GM18519 (cell line): Measurements from ENCODE around the gene PREP.

Source experiments
- ATAC-seq: cut with Tn5 transposase; IDR thresholded peaks from one replicate; pipeline ENCODE4 v1.9.1; 2021; ENCODE audit warnings: mild to moderate bottlenecking, moderate library complexity; ENCODE audit not compliant: unreplicated experiment, low FRiP score

The PREP gene

GRCh38 chr6:105398859-105399258 is 4.0 kb downstream of the PREP start:
- no peak for ATAC-seq

- no peak for ATAC-seq
These were observed 4.9 kb downstream of the PREP start for GRCh38 chr6:105397987-105398386.

DNA sequence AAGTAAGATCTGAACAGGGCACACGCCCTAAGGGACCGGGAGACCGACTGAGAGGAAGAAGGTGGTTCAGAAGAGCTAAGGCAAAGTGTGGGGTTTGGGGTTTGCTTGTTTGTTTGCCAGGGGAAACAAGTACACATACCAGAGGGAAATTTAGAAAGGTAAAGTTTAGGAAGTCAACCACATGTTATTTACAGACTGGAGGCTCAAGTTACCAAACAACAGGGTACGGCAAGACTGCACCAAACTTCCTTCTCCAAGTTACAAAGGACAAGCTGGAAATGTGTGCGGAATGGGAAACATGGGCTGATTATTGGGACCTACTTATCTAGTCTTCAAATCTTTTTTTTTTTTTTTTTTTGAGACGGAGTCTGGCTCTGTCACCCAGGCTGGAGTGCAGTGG is 11.2 kb downstream of the PREP start:
- ATAC-seq, result no peak

- no peak for ATAC-seq
These were observed 13.3 kb downstream of the PREP start for GRCh38 chr6:105389543-105389942.

GRCh38 chr6:105388392-105388791 is 14.5 kb downstream of the PREP start:
- no peak for ATAC-seq

GRCh38 chr6:105384004-105384403 is 18.9 kb downstream of the PREP start:
- ATAC-seq, result no peak

DNA sequence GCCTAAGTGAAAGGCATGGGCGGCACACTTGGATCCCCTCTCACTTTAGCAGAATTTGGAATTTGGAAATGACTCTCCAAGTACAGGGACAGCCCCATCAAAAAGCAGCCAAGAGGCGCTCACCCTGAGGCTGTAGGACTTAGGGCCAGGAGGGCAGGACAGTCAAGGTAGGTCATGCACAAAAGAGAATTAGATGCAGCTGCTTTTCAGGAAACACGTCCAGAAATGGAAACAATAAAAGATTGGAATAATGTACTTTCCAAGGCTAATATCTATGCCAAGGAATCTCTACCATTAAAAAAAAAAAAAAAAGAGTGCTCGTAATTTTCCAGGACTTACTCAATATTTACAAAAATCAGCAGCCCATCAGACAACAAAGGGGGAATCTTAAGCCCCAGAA is 19.9 kb downstream of the PREP start:
- no peak for ATAC-seq

GRCh38 chr6:105382496-105382895 is 20.4 kb downstream of the PREP start:
- no peak for ATAC-seq

DNA sequence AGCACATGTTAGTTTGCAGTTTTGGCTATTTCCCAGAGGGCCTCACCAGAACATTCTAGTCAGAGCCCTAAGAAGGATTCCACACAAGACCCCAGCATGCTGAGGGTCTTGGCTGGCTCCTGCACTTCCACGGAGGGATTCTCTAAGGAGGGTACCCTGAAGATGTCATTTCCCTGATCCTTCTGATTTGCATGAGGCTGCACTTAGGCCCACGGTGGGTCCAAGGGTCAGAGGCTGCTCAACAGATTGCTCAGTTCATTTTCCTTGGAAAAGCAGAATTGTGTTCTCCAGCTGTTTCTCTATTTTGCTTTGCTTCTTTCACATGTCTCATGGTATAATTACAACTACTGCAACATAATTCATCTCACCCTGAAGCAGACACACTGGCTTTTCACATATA is 22.2 kb downstream of the PREP start:
- no peak for ATAC-seq

DNA sequence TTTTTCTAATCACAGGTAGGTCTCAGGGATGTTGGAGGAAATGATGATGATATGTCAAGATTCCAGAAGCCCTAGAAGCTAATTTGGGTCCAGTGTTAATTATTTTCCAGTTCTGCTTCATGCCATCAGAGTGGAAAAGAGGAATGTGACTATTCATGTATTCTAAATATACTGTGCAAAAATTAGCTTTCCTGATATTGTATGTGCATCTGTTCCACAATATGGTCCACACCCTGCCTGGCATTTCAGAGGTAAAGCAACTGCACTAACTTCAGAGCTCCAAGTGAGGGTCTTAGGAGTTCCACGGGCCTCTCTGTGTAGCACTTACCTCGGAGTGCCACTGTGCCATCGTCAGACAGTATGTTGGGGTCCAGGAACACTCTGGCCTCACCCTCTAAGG is 27.1 kb downstream of the PREP start:
- ATAC-seq, result no peak

DNA sequence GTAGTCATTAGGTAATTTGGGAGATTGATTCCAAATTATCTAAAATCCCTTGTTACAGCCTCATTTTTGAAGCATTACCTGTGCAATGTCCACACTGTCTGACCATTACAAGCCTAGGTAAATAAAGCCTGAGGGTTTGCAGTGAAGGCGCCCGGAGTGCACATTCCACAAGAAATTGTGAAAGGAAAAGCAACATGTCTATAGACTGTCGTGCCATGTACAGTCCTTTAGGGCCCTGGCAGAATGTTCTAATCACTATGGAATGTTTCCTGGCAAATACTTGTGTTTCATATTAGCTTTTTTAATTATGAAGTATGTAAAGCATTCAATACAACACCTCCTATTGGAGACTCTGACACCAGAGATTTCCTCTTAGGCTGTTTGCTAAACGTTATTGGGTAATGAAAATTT is 28.9 kb downstream of the PREP start:
- no peak for ATAC-seq

DNA sequence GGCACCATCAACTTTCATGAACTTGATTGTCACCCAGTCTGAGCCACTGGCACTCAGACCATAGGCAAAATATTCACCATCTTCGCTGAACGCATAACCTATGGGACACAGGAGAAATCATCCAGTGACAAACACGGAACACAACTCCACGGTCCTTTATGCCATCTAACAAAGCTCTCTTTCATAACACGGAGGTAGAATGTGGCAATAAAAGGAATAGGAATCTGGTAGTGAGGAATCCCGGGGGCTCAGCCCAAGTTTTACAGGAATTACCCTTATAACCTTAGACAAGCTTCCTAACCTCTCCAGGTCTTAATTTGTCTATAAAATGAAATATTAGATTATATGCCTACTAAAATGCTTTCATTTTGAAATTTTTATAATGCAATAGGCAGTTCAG is 29.4 kb downstream of the PREP start:
- no peak for ATAC-seq

DNA sequence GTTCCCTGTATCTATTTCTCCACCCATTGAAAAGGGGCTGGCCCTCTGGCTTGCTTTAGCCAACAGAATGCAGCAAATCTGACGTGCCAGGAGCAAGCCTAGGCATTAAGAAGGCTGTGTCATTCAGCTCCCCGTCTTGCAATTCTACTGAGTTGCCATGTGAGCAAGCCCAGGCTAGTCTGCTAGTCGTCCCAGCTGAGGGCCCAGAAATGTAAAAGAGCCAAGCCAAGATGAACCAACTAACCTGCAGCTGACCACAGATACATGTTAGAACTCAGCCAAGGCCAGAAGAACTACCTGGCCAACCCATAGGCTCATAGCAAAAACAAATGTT is 30.1 kb downstream of the PREP start:
- ATAC-seq, result no peak

- no peak for ATAC-seq
These were observed 30.6 kb downstream of the PREP start for GRCh38 chr6:105372142-105372848.

DNA sequence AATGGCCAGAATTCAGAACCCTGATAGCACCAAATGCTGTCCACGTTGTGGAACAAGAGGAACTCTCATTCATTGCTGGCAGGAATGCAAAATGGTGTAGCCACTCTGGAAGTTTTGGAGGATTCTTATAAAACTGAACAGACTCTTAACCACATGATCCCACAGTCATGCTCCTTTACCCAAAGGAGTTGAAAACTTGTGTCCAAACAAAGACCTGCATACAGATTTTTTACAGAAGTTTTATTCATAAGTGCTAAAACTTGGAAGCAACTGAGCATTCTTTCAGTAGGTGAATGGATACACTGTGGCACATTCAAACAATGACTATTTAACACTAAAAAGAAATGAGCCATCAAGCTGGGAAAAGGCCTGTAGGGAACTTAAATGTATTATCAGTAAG is 32.5 kb downstream of the PREP start:
- no peak for ATAC-seq

- ATAC-seq, result no peak
These were observed 33.7 kb downstream of the PREP start for GRCh38 chr6:105369145-105369544.

GRCh38 chr6:105364243-105364642 is 38.6 kb downstream of the PREP start:
- no peak for ATAC-seq

GRCh38 chr6:105363100-105363754 is 39.7 kb downstream of the PREP start:
- ATAC-seq, result no peak

- no peak for ATAC-seq
These were observed 43.2 kb downstream of the PREP start for GRCh38 chr6:105359419-105360370.

DNA sequence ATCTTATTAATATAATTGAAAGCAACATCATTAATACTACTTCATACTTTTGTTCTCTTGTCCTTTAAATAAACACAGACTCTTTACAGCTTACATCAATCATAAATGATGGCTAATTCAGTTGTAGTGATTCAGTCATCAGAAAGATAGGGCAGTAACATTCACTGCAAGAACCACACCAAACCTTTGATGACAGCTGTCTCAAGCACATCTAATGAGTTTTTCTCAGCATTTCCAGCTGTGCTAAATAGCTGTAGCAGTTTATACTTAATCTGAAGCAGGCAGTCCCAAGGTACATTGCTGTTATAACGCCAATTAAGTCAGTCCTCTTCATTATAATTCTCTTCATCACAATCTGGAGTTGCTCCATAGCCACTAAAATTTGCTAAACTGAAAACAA is 45.7 kb downstream of the PREP start:
- ATAC-seq, result no peak

DNA sequence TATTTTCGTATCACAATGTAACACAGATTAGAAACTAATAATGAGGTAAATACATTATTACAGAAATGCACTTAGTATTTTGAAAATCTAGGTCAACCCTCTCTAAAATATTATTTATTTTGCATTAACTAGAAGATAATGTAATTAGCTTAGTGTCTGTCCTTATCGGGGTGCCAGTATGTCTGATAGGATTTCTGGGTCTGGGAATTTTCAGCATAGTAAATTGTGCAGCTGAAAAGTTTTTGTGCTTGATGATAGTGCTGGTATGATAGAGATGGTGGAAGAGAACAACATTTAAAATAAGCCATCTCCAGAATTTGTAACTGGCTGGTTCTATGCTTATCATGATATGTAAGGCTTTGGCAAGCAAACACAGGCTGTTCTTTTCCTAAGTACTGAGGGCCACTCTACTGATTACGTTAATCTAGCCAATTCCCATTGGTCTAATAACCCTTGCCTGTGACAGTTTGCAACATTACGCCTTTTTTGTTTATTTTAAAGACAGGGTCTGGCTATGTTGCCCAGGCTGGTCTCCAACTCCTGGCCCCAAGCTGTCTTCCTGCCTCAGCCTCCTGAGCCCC is 50.8 kb downstream of the PREP start:
- ATAC-seq, result no peak
